GM18870 (cell line): ENCODE data around the gene DBX2.
"Not testable (repeated sequence)": the region's sequence is repeated elsewhere in the genome, so short reads cannot be mapped to it uniquely, and the experiment has no call there.

Experiments
- ATAC-seq: cut with Tn5 transposase; IDR thresholded peaks from one replicate; pipeline ENCODE4 v1.9.1; 2021; ENCODE audit warnings: moderate library complexity; ENCODE audit not compliant: unreplicated experiment

Gene DBX2

GRCh38 chr12:45050751-45051571 lies at the start of gene DBX2:
TSS of gene DBX2 (minus strand) at chr12:45051099. CDS start at chr12:45050927, 172 bp downstream.
- no peak for ATAC-seq

GRCh38 chr12:45098766-45099165 lies 47.9 kb upstream of the DBX2 start:
- no peak for ATAC-seq

- not testable (repeated sequence) for ATAC-seq
These were observed 44.5 kb upstream of the DBX2 start for GRCh38 chr12:45095417-45095816.

- no peak for ATAC-seq
These were observed 42.2 kb upstream of the DBX2 start for GRCh38 chr12:45093051-45093450.

- no peak for ATAC-seq
These were observed 38.6 kb upstream of the DBX2 start for GRCh38 chr12:45089411-45090075.

GRCh38 chr12:45088608-45089007 lies 37.7 kb upstream of the DBX2 start:
- ATAC-seq = no peak

GRCh38 chr12:45084248-45084647 lies 33.3 kb upstream of the DBX2 start:
- not testable (repeated sequence) for ATAC-seq

GRCh38 chr12:45077251-45077650 lies 26.4 kb upstream of the DBX2 start:
- ATAC-seq = no peak

GRCh38 chr12:45076417-45077026 lies 25.6 kb upstream of the DBX2 start:
- ATAC-seq = no peak

- ATAC-seq = no peak
These were observed 24.8 kb upstream of the DBX2 start for GRCh38 chr12:45075587-45076282.

GRCh38 chr12:45065125-45065626 lies 14.3 kb upstream of the DBX2 start:
- no peak for ATAC-seq

- no peak for ATAC-seq
These were observed 10.1 kb upstream of the DBX2 start for GRCh38 chr12:45060976-45061375.

- ATAC-seq = no peak
These were observed 750 bp upstream of the DBX2 start for GRCh38 chr12:45051572-45052125.

- ATAC-seq = no peak
These were observed 768 bp downstream of the DBX2 start for GRCh38 chr12:45049912-45050750.

- ATAC-seq = no peak
These were observed 8.3 kb downstream of the DBX2 start for GRCh38 chr12:45042599-45042998.

GRCh38 chr12:45040977-45041376 lies 9.9 kb downstream of the DBX2 start:
- no peak for ATAC-seq

GRCh38 chr12:45039757-45040156 lies 11.1 kb downstream of the DBX2 start:
- no peak for ATAC-seq

- ATAC-seq = no peak
These were observed 16.0 kb downstream of the DBX2 start for GRCh38 chr12:45034861-45035265.

GRCh38 chr12:45017916-45018315 lies 33.0 kb downstream of the DBX2 start:
- no peak for ATAC-seq

GRCh38 chr12:45014396-45014795 lies 36.5 kb downstream of the DBX2 start:
- ATAC-seq = no peak
